Hematopoietic multipotent progenitor cell treated with erythropoietin and hydrocortisone succinate and interleukin-3 and kit ligand, for 8 days (in vitro differentiated cells): ENCODE data around the gene STEAP2.

Source experiments
- DNase-seq: peaks from one replicate; pipeline ENCODE4 v3.0.0-alpha.2; 2015

The STEAP2 gene

DNA sequence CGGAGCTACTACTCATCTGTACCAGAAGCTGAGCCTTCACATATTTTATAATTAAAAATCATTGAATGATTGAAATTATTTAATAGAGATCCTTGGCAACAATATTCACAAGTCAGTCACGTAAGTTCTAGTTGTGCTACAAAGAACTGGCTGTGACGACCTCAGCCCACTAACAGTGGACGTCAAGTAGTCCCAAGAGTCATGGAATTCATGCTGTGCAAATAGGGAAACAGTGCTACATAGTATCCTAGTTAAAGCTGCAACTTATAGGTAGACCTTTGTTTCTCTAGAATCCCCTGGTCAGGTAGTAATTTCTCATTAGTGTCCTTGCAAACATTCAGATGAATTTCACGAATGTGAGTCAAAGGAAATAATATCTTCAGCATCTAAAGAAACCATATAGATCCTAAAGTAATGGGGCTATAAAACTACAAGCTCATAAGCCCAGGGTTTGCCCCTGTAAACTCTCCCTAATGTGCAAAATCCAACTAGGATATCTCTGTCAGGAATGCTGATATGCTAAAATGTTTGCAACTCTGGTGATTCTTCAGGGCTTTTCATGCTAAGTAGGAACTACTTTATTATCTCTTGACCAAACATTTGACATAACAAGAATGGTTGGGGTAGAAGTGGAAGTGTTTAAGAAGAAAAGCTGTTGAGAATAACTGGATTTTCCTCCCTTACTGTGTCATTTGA is 64.6 kb downstream of the STEAP2 start:
- DNase-seq: no peak
